Kidney epithelial cell (primary cell): ENCODE measurements around the gene SNTG2. TPM values are rescaled to one million over a fixed set of nuclear protein-coding genes. Genes with fewer than 3 reads are reported as not detected.
"Not testable (repeated sequence)": the region's sequence is repeated elsewhere in the genome, so short reads cannot be mapped to it uniquely, and the experiment has no call there.

Experiments
- DNase-seq: peaks from one replicate; pipeline ENCODE4 v3.0.0-alpha.2; 2010; ENCODE audit warnings: low read depth
- H3K27me3 ChIP-seq: 2 replicates; pipeline ENCODE4 v1.6.0; 2011; ENCODE audit warnings: low read length; ENCODE audit not compliant: control insufficient read depth, insufficient read depth
- H3K36me3 ChIP-seq: 2 replicates; pipeline ENCODE4 v1.5.1; 2011; ENCODE audit warnings: low read length; ENCODE audit not compliant: control insufficient read depth, insufficient read depth
- H3K4me3 ChIP-seq: 2 replicates; pipeline ENCODE4 v1.5.1; 2011; ENCODE audit warnings: low read depth, mild to moderate bottlenecking, control low read depth, low read length
- CTCF ChIP-seq: IDR thresholded peaks from 2 replicates; pipeline ENCODE4 v1.5.1; 2011; ENCODE audit warnings: mild to moderate bottlenecking, moderate library complexity, low read length, control low read depth, inconsistent platforms; ENCODE audit not compliant: insufficient read depth, poor library complexity, severe bottlenecking
- total RNA-seq: library from RNA; depleted of rRNA; stranded (reverse); fragments of >200 nt; gene quantifications from 2 replicates; pipeline ENCODE4 v1.2.3, GENCODE V29; 2015

SNTG2 gene
- total RNA-seq, 1 donor from 2014 or later = 0.38 TPM

GRCh38 chr2:1377473-1377872 is 426.8 kb downstream of the SNTG2 start:
- Histone ChIP-seq H3K4me3 (no peak overlapping the region), H3K36me3 (no peaks in the 10 kb centered on the region), H3K27me3 (no peaks in the 10 kb centered on the region)
- DNase-seq = no peak
- TF ChIP-seq CTCF = no peak

- no peak for TF ChIP-seq CTCF
- DNase-seq = no peak
- Histone ChIP-seq H3K36me3 (no peaks in the 10 kb centered on the region), H3K27me3 (no peaks in the 10 kb centered on the region), H3K4me3 (no peak overlapping the region)
These were observed 428.0 kb downstream of the SNTG2 start for GRCh38 chr2:1378456-1379150.

GRCh38 chr2:1381644-1382043 is 431.0 kb downstream of the SNTG2 start:
- Histone ChIP-seq H3K27me3 (no peaks in the 10 kb centered on the region), H3K4me3 (no peak overlapping the region), H3K36me3 (no peaks in the 10 kb centered on the region)
- no peak for TF ChIP-seq CTCF
- no peak for DNase-seq

GRCh38 chr2:1387954-1388725 is 437.5 kb downstream of the SNTG2 start:
- H3K27me3 ChIP-seq, H3K4me3 ChIP-seq, DNase-seq, H3K36me3 ChIP-seq: not testable (repeated sequence)

- not testable (repeated sequence) for DNase-seq, H3K36me3 ChIP-seq, H3K4me3 ChIP-seq, H3K27me3 ChIP-seq
These were observed 439.5 kb downstream of the SNTG2 start for GRCh38 chr2:1390118-1390517.

GRCh38 chr2:1393321-1393720 is 442.7 kb downstream of the SNTG2 start:
- H3K27me3 ChIP-seq = no peaks in the 10 kb centered on the region
- no peak overlapping the region for H3K4me3 ChIP-seq
- no peak for DNase-seq
- H3K36me3 ChIP-seq = no peaks in the 10 kb centered on the region
- no peak for TF ChIP-seq CTCF
